ENCODE measurements around the gene CIP2A. TPM values are rescaled to one million over a fixed set of nuclear protein-coding genes. Genes with fewer than 3 reads are reported as not detected.

Gene CIP2A
- total and polyA plus RNA-seq, 2 of the 4 experiments (the other 2 are of a cell fraction) = 8.5 to 27.8 TPM

- no peak for TF ChIP-seq MAFK (IDR thresholded peaks at IDR 0.05; ENCODE audit: low read depth, low read length)
- TF ChIP-seq NFE2L2 (IDR thresholded peaks at IDR 0.05; ENCODE audit: low read depth, low read length) = no peak
- TF ChIP-seq CEBPB (IDR thresholded peaks at IDR 0.05; ENCODE audit: low read depth, low read length) = no peak
- no peak for TF ChIP-seq SMC3 (IDR thresholded peaks at IDR 0.05; ENCODE audit: low read depth, low read length)
- no peak for TF ChIP-seq MXI1 (IDR thresholded peaks at IDR 0.05; ENCODE audit: borderline replicate concordance, low read depth, low read length)
- TF ChIP-seq CHD1 (IDR thresholded peaks at IDR 0.05; ENCODE audit: low read depth, low read length) = no peak
- no peak for TF ChIP-seq MAZ (IDR thresholded peaks at IDR 0.05; ENCODE audit: borderline replicate concordance, low read depth, low read length)
- no peak for TF ChIP-seq ELK1 (IDR thresholded peaks at IDR 0.05; ENCODE audit: borderline replicate concordance, low read depth, low read length)
- no peak for TF ChIP-seq CTCF (conservative IDR thresholded peaks at IDR 0.05; ENCODE audit: low read depth, low read length)
- no peak for TF ChIP-seq RAD21 (IDR thresholded peaks at IDR 0.05; ENCODE audit: low read length)
- no peak for TF ChIP-seq RCOR1 (IDR thresholded peaks at IDR 0.05; ENCODE audit: insufficient replicate concordance, low read length)
- TF ChIP-seq POLR2A (IDR thresholded peaks at IDR 0.05; ENCODE audit: low read depth, low read length) = no peak
- no peak for TF ChIP-seq BHLHE40 (IDR thresholded peaks at IDR 0.05; ENCODE audit: low read depth, low read length)
- TF ChIP-seq FOS (IDR thresholded peaks at IDR 0.05; ENCODE audit: low read depth, low read length) = no peak
- no peak for TF ChIP-seq RFX5 (IDR thresholded peaks at IDR 0.05; ENCODE audit: low read depth, low read length)
- no peak for TF ChIP-seq USF2 (IDR thresholded peaks at IDR 0.05; ENCODE audit: low read depth, low read length)
- Histone ChIP-seq H2AK9ac (replicated peaks; ENCODE audit: low read depth, low read length, poor library complexity) (no peak overlapping the region), H2BK20ac (ENCODE audit: low read depth, low read length) (no peak overlapping the region), H3K4me1 (ENCODE audit: control insufficient read depth, insufficient read depth, low read length) (no peaks in the 10 kb centered on the region), H2BK120ac (ENCODE audit: low read depth, low read length) (no peak overlapping the region), H4K20me1 (ENCODE audit: insufficient read depth, low read length) (no peaks in the 10 kb centered on the region), H3K14ac (replicated peaks; ENCODE audit: low read depth, low read length) (no peak overlapping the region), H3K9ac (ENCODE audit: low read depth, low read length) (no peak overlapping the region), H3K4ac (ENCODE audit: low read depth, low read length) (no peak overlapping the region), H2AFZ (replicated peaks; ENCODE audit: low read length, poor library complexity) (no peak overlapping the region), H3K56ac (ENCODE audit: extremely low read depth, insufficient read depth, low read length) (no peak overlapping the region), H4K91ac (ENCODE audit: insufficient read depth, low read depth, low read length) (no peak overlapping the region), H3K9me3 (ENCODE audit: control insufficient read depth, insufficient read depth, low read length) (no peaks in the 10 kb centered on the region), H3K27me3 (ENCODE audit: control insufficient read depth, insufficient read depth, low read length) (no peaks in the 10 kb centered on the region), H3K79me1 (ENCODE audit: low read depth in 1 of 2, low read length in 2 of 2) (peaks cover 0 to 5% of the 10 kb centered on the region in 2 experiments; a peak in 1 of 4 replicates), H3K36me3 (ENCODE audit: control insufficient read depth, insufficient read depth, low read length) (no peaks in the 10 kb centered on the region), H3K4me3 (ENCODE audit: insufficient read depth, low read depth, low read length) (no peak overlapping the region), H4K8ac (ENCODE audit: low read depth in 2 of 2, low read length in 2 of 2) (no peak overlapping the region), H3K18ac (ENCODE audit: low read depth, low read length) (no peak overlapping the region), H3K9me1 (ENCODE audit: insufficient read depth, low read length) (peaks cover 5% of the 10 kb centered on the region; the same call in 1 of the 2 replicates), H3K4me2 (ENCODE audit: low read depth, low read length) (peak overlapping the region; percentile 69; the same call in 1 of the 2 replicates), H4K5ac (ENCODE audit: low read depth, low read length) (no peak overlapping the region), H2AK5ac (ENCODE audit: low read depth, low read length) (no peak overlapping the region), H2BK5ac (ENCODE audit: low read depth, low read length, poor library complexity, severe bottlenecking) (no peak overlapping the region), H3K27ac (ENCODE audit: insufficient read depth, low read length) (no peak overlapping the region), H2BK15ac (ENCODE audit: low read depth, low read length) (no peak overlapping the region), H3K23ac (ENCODE audit: low read depth, low read length) (no peak overlapping the region)
- intact Hi-C loops (cut with micrococcal nuclease) (loop anchor here (10.0 kb wide), 1 partner anchor 322 kb away; the partner anchor contains the start of gene IFT57), dilution Hi-C loops (cut with HindIII; ENCODE audit: low sequenced_read_pairs, unreplicated experiment) (no loop called here), in situ Hi-C loops (cut with MboI; ENCODE audit: low sequenced_read_pairs) (no loop called here)
- no TSS peak for BruUV-seq (replicated peaks)
- ChIA-PET CTCF (interaction anchor here (0.6 kb wide), 1 partner anchor 38 kb away, joined by 3 read pairs; no protein-coding TSS in a partner anchor), POLR2A (ENCODE audit: unreplicated experiment) (no interaction called here)
- ATAC-seq (ENCODE audit: low read depth) (no peak), DNase-seq (no peak)
- no CpG with 5 or more reads among the region's 3 CpGs for WGBS, 2 experiments (ENCODE audit: extremely low coverage in 2 of 2, insufficient read length in 1 of 2)
These were observed 42.5 kb downstream of the CIP2A start for GRCh38 chr3:108546692-108547091.
